EL (cell line): ENCODE data around the gene ADAMTS2.

Experiments used
- DNase-seq: peaks from one replicate; pipeline ENCODE4 v3.0.0-alpha.2; 2016

The ADAMTS2 gene

DNA sequence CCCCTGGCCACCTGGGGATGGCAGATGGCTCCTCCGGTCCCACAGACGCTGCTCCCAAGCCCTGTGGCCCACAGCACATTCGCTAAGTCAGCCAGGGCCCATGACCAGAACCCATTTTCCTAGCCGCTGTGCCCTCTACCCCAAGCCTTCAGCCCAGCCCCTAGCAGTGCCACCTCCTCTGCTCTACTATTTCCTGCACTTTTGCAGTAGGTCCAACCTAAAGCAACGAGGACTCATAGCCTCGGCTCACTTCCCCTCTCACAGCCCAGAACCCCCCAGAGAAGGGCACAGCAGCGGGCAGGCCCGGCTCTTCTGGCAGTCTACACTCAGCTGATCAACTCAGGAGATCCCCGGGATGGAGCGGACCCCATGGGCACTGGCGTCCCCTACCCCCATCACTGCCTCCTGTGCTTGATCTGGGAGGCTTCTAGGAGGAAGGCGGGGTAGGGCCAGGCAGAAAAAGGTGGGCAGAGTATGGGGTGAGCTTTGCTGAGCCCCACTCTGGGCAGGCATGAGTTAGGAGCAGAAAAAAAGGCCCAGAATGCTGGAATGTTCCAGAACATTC lies 173.9 kb downstream of the ADAMTS2 start:
- DNase-seq: no peak

DNA sequence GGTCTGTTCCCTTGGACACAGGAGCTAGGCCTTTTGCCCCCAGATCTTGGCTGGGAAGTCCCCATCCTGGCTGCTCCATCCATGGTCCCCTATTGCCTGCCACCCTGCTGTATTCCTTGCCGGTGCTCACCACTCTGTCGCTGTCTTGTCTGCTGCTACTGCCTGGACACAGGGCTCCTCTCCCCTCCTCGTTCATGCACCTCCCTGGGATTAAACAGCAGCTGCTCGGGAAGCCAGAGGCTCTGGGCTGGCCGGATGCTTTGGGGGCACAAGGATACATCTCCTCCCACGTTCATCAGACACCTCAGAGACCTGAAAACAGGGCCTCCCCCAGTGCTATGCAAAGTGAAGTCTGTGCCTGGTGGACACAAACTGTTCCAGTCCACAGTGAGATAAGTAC lies 174.7 kb downstream of the ADAMTS2 start:
- no peak for DNase-seq

DNA sequence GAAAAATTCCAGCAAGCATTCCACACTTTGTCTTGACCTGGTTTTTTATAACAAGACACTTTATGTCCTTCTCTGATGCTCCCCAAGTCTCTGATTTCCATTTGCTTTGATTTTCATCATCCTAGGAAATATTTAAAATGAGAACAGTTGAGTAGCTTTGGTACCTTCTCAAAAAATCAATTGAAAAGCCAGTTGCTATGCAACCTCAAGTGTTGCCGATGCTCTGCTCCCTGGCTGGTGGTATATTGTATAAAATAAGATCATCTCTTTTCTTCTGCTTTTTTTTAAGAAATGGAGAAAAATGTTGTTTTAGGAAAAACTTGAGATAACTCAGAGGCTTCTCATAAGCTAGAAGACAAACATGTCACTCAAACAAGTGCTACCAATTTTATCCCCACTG lies 175.4 kb downstream of the ADAMTS2 start:
- no peak for DNase-seq

DNA sequence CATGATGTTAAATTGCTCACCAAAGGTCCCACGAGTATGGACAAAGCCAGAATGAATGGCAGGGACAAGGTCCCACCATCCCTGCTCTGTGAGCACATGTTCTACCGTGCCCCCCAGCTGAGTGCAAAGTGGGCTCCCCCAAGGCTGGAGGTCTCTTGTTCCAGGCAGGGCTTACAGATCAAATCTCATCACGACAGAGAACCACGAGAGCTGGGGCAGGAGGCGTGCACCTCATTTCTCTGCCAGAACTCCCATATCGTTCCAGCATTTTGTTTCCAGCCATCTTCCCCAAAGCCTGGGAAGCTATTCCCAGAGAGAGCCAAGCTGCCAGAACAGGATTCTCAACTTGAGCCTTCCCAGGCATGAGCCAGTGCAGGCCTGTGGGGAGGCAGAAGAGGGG lies 176.6 kb downstream of the ADAMTS2 start:
- DNase-seq: no peak

DNA sequence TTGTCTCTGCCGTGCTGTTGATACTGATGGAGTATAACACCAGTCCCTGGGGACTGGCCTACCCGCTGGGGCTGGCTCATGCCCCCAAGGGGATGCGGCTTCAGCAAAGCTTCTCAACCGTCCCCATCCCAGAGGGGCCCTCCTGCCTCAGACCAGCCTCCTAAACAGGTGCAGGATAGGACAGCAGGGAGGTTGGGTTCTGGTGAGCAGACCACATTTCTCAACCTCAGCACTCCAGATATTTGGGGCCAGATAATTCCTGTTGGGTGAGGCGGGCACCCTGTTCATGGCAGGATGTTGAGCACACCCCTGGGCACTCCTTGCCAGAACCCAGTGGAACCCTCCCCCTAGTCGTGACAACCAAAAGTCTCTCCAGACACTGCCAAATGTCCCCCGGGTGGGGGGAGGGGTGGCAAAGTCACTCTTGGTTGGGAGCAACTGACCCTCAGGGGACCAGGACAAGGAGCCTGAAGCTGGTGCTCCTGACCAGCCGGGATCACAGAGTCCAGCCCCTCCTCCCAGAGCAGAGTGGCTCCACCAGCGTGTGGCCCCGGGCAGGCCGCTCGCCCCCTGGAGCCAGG lies 177.3 kb downstream of the ADAMTS2 start:
- DNase-seq: no peak

DNA sequence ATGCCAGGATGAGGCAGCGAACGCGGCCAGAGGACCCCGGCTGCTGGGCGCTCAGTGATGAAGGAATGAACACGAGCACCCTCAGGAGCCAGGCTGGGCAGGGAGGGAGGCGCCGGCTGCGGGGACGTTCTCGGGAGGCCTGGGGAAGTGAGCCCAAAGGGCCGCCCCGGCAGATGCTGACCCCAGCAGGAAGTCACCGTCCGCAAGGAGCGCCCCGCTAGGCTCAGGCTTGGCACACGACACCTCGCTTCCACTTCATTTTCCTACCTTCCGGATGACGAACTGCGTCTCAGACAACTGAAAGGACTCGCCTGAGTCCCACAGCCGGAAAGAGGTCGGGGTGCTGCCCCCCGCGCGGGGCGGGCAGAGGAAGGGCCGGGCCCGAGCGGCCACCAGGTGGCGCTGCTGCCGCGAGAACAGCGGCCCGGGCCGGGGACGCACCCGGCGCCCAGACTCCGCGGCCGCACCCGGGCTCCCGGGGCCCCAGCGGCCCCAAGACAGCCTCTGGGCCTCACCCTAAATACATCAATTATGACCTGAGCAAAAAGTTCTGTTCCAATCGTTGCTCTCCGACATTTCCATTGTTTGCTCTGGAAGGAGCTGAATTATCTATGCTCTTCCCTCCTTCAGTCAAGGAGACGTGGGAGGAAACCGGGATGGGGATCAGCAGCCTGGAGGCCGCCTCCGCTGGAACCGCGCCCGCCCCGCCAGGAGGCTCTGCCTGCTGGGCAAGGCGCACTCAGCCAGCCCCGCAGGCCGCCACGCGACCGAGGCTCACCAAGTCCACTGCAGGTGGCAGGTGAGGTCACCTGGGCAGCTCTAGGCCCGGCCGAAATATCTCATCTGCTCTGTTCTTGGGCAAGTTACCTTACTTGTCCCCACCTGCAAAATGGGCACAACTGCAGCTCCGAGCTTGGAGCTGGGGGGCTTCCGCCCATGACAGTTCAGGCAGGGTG lies 178.1 kb downstream of the ADAMTS2 start:
- DNase-seq: peak; percentile 53

DNA sequence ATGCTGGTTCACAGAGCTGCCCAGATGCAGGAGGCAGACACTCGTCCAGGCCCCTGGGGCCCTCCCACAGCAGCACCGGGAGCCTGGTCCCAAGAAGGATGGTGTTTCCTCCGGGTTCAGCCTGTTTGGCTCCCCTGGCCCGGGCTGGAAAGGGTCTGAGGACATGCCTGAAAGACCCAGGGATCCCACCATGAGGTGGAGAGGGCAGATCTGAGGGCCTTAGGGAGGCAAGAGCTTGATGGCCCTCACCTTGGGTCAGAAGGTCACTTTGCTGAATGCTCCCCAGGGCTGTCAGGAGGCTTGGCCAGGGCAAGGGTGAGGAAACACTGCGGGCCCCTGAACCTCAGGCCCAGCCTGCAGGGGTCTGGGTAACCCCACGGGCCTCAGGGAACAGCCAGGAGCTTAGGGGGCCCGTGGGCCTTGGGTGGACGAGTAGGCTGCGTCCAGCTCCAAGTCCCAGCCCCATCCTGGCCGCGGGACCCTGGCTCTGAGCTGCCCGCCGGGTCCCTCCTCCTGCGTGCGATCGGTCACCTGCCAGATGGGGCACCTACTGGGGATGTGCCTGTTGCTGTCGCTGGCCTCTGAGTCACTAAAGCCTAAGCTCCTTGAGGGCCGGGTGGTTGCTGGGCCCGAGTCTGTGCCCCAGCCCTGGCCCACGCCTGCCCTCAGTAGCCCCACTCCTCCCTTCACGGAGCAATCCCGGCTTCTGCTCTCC lies 178.9 kb downstream of the ADAMTS2 start:
- no peak for DNase-seq

DNA sequence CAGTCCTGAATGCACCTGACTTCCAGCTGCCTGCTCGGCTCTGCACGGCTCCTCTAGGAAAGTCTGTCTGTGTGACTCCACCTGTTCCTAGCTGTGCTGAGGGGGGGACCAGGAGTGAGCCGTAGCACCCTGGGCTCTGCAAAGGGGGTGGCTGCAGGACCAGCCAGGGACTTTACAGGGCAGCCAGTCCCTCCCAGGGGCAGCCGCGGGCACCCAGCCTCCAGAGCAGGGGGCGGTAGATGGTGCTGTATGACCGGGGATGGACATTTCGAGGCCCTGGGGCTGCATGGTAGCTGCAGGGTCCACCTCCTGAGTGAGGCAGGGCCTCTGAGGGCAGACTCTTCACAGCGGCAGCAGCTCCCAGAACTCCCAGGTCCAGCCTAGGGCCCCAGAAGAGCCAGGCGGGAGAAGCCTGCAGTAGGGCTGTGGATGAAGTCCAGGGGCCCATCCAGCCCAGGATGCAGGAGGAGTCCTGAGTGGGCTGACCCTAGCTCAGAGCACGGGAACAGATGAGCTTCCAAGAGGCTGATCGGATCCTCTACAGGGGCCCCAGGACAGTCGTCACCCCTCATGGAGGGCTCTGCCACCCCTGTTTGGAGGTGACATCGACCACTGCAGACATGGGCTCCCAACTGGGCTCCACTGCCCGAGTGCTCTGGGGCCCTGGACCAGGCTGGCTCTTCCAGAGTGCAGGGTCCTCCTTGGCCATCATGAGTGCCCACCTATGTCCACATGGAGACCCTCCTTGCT lies 179.7 kb downstream of the ADAMTS2 start:
- no peak for DNase-seq

DNA sequence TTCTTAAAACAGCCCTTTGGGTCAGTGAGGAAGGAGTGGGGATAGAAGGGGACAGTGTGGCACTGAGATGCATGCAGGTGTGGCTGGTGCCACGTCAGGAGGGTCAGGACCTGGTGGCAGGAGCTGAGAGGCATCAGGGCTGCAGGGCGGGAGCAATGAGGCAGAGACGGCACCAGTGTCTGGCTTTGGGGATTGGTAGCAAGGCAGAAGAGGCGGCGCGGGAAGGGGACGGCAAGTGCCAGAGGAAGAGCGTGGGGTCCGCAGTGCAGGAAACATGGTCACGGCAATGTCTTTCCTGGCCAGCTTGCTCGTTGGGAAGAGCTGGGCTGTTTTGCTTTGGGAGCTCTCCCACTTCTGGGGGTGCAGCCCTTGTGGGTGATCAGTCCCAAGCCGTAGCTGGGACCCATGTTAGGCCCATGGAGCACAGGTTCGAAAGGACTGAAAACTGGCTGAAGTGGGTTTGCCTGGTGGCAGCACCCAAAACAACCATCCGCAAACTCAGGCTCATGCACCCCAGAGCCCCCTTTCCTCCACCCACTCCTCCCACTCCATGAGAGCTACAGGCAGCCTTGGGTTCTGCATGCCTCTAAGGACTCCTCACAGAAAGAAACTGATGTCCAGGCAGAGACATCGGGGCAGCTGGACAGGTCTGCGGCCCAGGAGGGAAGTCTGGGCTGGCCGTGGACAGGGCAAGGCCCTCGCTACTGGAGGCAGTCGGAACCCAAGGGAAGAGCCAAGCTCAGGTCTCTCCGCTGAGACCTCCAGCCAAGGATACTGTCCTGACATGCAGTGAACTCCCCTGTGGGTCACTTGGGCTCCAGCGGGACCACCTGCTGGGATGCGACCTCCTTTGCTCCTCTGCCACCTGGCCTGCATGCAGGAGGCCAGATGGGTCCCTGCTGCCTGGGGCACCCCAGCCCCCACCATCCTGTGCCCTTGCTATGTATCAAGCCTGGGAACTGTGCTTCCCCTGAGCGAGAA lies 180.6 kb downstream of the ADAMTS2 start:
- no peak for DNase-seq

DNA sequence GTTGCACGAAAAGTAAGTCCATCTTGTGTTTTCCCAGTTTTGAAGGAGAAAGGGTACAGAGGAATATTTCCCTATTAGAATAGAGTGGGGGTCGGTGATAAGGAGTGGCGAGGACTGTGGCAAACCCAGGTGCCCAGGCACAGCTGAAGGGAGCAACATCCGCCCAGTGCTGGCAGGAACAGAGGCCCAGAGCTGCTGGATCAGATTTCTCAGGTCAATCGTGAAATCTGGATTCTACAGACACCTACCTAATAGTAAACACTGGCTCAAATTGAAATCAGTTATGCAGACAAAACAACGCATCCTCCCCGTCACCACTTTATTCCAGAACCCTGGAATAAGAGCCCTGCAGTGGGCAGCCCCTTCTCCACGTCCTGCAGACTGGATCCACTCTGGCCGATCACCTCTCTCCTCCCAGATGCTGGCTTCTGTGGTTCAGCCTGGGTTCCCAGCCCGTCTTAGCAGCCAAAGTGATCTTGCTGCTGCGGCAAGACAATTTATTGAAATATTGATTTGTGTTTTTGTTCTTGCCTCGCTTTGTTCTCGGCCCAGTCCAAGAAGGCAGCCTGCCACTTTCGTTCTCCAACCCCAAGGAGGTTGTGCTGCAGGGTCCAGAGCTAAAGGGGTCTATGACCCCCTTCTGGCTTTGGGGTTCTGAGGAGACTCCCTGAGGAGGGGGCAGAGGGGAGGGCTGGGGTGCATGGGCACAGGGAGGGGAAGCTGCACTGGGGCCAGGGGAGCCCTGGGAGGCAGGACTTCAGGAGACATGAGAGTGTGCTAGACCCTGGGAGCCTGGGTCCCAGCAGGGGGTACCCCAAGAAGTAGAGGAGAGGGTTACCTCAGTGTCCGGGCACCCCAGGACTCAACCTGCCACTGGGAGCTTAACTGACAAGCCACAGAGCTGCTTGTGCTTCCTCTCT lies 181.8 kb downstream of the ADAMTS2 start:
- DNase-seq: no peak

DNA sequence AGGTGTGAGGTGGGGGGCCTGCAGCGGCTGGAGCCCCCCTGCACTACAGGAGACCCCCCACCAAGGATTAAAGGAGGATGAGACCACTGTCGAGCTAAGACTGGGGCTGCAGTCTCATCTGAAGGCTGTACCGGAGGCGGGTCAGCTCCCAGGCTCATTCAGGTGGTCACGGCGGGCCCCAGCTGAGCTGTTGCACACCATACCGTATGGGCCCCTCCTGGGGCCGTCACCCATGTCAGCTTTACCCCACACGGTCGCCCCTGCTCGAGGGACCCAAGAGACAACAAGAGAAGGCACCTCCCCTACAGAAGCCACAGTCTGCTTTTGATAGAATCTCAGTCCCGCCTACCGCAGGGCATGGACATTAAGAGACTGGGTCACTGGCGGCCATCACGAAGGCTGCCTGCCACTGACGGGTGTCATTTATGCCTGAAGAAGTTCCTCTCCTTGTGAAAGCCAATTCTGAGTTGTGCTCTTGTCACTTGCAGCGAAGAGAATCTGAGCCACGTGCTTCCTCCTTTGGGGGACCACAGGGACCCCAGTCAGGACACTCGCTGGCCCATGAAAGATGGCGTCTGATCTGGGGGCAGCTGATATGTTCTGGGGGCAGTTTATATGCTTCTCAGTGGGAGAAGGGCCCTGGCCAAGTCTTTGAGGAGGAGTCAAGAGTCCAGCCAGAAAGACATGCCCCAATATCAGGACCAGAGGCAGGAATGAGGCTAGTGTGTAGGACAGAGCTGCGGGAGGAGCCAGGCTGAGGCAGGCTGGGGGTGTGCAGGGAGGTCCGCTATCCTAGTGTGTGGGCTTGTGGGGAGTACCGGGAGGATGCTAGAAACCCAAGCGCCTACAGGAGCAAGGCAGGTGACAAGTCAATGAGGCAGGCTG lies 182.7 kb downstream of the ADAMTS2 start:
- DNase-seq: no peak

DNA sequence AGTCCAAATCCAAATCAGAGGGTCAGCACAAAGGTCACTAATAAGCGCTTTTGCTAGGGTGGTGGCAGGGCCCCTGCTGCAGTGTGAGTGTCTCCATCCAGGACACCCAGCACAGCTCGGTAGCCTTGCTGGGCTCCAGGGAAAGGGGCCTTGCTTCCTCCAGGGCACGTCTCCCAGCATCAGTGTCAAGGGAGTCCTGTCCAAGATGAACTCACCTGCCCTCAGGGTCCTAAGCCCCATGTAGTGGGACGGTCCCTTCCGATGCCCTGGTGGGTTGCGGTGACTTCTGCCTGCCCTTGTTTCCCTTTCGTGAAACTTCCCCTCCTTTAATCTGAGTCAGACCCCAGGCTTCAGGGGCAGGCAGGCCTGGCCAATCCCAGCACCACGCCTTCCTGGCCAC lies 183.4 kb downstream of the ADAMTS2 start:
- DNase-seq: no peak

DNA sequence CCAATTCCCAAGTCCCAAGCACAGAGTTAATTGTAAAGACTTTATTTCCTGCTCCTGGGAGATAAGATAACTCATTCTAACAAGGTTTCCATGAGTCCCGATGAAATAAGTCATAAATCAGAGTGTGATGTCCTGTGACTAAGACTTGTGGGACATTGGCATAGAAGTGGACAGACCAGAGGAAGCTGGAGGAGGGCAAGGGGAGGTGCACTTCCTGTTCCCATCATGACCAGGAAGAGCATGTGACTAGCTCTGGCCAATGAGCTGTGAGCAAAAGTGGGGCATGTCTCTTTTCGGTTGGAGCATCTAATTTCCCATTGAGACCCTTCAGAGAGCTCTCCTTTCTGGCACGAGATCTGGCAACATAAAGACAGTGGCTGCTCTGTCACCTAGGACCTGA lies 184.7 kb downstream of the ADAMTS2 start:
- DNase-seq: peak; percentile 30

DNA sequence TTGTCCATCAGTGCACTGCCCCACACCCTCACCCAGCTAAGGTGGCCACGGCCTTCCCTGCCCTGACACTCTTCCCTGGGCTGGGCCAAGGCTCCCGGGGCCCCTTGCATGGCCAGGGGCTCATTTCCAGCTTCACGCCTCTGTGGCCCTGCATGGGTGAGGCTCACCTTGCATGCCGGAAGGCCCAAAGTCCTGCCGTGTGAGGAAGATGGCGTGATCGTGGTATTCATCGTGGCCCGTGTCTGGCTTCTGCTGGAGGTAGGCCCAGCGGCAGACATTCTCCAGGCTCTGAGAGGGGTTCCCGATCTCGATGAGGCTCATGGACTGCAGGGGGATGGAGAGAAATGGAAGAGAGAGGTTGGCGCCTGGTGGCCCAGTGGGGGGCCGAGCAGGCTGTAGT lies 186.7 kb downstream of the ADAMTS2 start:
- DNase-seq: no peak

DNA sequence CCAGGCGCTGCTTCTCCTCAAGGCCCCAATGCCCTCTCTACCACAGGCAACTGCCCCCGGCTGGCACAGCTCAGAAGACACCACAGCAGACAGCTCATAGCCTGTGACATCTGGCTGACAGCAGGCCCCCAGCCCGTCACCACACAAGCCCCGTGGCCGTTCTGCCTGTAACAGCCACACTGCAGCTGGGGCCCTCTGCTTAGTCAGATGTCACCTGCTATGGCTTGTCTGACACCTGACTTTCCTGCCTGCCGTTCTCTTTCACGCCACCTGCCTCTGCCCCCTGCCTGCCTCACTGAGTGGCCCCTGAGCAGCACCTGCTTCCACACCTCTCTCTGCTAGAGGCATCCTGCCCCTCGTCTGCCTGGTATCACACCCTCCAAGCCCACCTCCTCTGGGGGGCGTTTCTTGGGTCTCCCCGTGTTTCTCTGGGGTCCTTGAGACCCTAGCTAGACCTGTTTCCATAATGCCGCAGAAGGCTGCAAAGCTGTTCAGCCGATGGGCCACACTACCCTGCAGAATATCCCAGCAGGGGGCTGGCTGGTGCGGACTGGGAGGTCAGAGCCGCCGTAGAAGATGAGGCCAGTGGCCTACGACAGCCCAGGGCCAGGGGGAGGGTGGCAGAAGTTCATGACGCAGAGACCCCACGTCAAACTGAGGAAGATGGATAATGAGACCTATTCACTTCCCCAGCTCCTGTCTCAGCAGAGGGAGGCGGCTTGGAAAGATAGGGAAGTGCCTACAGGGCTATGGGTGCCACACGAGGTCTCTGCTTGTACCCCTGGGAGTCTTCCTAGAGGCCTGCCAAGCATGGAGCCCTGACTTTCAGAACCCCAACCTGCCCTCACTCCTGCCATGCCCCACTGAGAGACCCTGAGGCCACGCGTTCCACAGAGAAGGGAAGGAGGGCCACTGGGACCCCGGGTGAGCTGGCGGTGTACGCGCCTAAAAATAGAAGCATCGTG lies 190.0 kb downstream of the ADAMTS2 start:
- DNase-seq: no peak

DNA sequence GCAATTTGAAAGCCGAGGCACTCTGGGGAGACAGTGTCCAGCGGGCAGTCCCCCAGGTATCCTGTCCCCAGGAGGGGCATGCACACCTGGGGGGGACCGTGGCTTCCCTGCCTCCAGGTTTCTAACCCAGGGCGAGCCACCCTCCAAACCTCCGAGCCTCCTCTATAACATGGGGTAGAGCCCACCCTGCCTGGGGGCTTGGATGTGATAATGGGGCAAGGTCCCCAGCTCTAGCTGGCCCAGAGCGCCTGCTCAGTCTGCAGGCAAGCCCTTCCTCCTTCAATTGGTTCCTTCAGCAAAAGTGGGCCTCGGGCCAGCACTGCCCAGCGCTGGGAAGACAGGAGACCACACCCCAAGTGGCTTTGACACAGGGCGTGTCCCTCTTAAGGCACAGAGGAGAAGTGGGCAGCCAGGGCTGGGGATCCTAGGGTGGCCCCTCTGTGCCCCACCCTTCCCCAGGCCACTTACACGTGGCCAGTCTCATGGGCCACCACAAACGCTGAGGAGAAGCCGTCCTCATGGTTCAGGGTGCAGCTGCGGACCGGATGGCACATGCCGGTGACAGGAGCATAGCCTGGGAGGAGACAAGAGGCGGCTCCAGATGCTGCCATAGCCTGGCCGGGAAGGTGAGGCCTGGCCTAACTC lies 190.8 kb downstream of the ADAMTS2 start:
- DNase-seq: no peak

DNA sequence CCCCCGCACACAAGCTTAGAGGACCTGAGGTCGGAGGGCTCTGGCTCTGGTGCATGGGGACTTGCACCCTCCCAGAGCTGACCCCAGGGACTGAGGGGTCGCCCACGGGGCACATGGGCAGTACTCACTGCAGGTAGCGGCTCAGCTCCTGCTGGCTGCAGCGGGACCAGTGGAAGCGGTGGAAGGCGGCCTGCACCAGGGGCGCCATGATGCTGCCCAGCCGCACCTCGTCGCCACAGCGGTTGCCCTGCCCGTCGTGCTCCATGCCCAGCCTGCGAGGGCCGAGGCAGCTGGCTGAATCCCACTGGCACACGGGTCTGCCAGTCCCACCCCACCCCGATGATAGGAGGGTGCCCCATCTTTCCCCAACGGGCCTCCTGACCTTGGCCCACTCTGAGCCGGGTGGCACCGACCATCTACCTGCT lies 191.3 kb downstream of the ADAMTS2 start:
- no peak for DNase-seq
